Hematopoietic multipotent progenitor cell treated with erythropoietin and hydrocortisone succinate and interleukin-3 and kit ligand, for 8 days (in vitro differentiated cells): ENCODE results near the gene KRT71.

Experiments used
- DNase-seq: peaks from one replicate; pipeline ENCODE4 v3.0.0-alpha.2; 2015

KRT71 gene

GRCh38 chr12:52535574-52535973, 17.4 kb downstream of the KRT71 start:
- no peak for DNase-seq

DNA sequence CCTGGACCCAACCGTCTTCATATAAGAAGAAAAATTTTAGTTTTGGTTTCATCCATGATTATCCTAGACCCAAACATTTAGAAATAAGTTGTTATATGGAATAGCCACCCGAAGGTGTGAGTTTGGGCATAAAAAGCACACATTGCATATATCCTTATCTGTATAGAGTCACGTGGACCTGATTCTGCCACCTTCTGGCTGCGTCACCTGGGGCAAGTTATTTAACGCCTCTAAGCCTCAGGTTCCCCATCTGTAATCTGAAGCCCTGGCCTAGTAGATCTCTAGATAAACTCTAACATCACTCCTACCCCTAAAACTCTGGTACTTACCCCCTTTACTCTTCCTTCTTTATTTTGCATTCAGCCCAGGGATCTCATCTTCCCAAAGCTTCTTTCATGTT, 18.5 kb downstream of the KRT71 start:
- no peak for DNase-seq

- no peak for DNase-seq
These were observed 19.1 kb downstream of the KRT71 start for GRCh38 chr12:52533686-52534470.

DNA sequence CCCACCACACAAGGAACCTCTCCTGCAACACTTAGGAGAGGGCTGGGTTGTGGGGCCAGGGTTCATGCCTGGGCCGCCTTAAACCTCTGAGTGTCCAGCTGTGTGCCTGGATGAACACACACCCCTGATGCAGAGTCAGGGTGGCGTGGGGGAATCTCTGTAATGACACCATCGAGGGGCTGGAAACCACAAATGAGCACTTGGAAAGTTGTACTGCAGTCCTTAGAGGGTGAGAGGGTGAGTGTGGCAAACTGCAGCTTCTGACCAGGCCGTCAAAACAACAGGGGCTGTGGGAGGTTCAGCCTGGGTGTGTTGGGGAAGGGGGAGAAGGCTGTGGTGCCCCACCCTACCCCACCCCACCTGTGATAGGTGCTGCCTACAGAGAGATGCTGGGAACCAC, 20.3 kb downstream of the KRT71 start:
- DNase-seq = no peak

GRCh38 chr12:52531566-52532300, 21.2 kb downstream of the KRT71 start:
- no peak for DNase-seq

DNA sequence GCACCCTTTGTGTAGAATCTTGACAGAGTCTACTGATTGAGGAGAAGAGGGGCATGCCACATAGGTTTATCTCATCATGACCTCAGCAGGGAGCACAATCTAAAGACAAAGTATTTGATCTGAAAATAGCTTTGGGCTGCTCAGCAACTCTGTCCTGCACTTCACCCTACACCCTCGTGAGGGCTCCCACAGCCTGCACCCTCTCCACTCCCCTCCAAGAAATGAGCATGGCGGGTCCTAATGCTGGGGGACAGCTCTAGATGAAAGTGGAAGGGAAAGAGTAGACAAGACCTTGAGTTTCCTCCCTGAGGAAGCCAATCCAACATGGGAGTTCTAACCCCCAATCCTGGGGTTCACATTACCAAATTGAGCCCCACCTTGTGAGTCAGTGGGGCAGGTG, 22.0 kb downstream of the KRT71 start:
- no peak for DNase-seq

DNA sequence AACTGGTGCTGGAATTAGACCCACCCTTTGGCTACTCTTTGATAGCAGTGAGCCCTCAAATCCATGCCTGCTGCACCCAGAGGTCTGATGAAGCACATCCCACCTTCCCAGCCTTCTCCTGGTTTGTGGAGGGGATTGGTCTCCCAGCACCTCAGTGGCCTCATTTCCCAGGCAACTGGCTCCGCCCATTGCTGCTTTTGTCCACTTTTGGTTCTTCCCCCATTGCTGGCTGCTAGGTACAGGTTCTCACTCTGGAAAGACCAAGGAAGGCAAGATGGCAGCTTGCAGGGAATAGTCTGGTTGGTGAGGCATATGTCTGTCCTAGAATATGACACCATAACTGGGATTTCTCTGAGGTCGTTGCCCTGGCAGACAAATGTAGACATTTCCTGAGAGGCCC, 22.6 kb downstream of the KRT71 start:
- DNase-seq = no peak

- DNase-seq = no peak
These were observed 23.1 kb downstream of the KRT71 start for GRCh38 chr12:52529846-52530245.

DNA sequence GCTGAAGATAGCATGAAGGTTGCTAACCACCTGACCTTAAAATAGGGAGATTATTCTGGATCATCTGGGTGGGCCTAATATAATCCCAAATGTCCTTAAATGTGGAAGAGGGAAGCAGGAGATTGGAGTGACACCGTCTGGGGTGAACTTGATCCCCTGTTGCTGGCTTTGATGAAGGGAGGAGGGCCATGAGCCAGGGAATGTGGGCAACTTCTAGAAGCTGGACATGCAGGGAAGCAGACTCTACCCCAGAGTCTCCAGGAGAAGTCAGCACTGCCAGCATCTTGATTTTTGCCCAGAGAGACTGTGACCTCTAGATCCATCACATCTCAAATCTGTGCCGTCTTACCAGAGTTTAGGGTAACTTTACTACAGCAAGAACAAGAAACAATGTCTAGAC, 23.5 kb downstream of the KRT71 start:
- no peak for DNase-seq

- DNase-seq = no peak
These were observed 24.3 kb downstream of the KRT71 start for GRCh38 chr12:52528641-52529143.

GRCh38 chr12:52527121-52527800, 25.7 kb downstream of the KRT71 start:
- no peak for DNase-seq

- no peak for DNase-seq
These were observed 26.4 kb downstream of the KRT71 start for GRCh38 chr12:52526511-52526951.

DNA sequence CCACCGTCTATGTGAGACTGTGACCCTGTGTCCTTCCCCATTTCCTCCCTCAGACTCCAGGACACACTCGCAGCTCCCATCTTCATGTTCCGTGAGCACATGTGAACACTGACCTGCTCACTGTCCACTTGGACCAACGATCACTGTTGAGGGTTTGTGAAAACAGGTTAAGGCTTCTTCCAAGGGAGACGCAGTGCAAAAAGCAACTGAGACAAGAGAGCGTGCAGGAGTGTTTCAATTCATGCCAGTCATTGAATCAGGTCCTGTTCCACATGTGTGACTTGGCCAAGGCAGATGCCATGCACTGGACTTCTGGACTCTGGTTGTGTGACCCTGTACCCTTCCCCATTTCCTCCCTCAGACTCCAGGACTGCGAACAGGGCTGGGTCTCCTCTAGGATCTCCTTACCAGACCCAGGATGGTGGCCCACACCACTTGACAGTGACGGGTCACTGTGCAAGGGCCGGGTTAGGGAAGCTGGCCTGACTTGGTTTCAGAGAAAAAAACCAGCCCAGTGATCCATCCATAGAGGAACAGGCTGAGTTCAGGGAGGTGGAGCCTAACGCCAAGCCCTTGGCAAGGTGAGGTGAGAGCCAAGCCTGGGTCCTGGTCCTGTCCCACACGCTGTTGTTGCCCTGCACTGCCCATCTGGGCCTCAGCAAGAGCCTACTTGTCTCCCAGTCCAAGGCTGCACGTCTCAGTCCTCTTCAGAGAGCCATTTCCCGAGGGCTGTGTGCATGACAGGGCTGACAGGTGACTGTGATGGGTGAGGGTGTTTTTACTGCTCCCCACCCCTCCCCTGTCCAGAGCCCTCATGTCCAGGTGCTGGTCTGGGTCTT, 27.1 kb downstream of the KRT71 start:
- no peak for DNase-seq

- DNase-seq = no peak
These were observed 27.9 kb downstream of the KRT71 start for GRCh38 chr12:52524898-52525591.

DNA sequence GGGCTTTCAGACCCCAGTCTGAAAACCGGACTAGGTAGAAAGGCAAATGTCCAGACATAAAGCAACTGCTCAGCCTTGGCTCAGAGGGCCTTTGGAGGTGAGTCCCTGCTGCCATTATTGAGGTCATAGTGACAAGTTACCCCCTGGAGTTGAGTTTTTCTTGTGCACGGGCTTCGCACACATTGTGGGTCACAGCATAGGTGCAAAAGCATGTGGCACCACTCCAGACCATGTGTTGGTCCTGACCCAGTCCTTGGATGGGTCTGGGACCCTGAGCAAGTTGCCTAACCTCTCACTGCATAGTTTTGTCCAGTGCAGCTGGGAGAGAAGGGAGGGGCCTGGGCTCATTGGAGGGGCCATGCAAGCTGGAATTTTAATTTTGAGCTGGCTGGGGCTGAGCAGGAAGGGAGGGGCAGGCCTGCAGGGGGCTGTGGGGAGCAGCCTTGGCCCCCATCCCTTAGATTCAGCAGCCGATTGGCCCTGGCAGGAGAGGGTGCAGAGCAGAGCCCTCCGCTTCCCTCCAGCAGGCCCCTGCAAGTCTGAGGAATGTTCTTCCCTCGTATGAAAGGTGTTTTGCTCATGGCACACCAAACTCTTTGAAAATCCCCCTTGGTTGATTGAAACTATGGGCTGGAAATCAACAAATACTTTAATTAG, 28.6 kb downstream of the KRT71 start:
- DNase-seq = no peak

DNA sequence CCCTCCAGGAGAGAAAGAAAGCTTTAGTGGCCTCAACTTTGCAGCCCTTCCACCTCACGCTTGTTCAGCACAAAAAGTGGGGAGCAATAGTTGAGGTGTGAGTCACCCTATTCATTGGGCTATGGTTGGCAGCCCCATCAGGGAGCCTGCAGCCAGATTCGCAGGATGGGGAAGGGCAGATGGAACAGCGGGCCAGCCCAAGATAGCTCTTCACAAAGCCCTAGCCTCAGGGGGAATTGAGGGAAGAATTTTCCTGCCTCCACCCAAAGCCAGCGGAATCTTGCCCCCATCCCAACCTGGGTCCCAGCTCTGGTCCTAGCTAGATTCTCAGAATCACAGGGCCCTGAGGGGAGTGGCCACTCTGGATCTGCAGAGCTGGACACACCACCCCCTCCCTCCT, 29.1 kb downstream of the KRT71 start:
- DNase-seq = no peak

DNA sequence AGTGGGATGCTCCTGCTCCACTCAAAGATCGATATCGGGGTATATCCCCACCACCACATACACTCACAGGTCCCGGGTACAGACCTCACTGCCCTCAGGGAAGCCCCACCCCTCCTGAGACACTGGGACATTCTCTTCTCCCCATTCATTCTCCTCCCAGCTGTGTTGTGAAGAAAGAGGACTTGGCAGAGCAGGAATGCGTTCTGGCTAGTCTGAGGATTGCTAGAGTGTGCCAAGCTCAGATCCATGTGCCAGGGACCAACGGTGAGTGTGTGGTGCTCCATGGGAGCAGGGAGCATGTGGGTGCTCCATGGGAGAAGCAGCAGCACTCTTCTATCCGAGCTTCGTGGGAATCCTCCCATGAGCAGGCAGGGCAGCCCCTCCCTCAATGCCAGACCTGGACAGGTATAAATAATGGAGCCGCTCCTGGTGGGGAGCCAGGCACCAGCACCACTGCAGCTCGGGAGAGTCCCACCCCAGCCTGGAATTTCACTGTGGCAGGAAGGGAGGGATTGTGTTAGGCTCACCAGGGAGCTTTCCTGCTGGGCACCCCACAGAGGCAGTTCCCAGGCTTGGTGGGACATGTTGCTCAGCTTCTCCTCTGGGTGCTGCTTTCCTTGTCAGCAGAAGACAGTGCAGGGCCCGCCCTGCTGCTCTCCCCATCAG, 30.5 kb downstream of the KRT71 start:
- no peak for DNase-seq

GRCh38 chr12:52521568-52522266, 31.2 kb downstream of the KRT71 start:
- DNase-seq = no peak

GRCh38 chr12:52521175-52521567, 31.8 kb downstream of the KRT71 start:
- DNase-seq = no peak
